Right kidney (tissue), 1 donor: ENCODE measurements around the gene EEFSEC.

Experiments used
- DNase-seq: peaks from one replicate; pipeline ENCODE4 v3.0.0-alpha.2; 2016

The EEFSEC gene

DNA sequence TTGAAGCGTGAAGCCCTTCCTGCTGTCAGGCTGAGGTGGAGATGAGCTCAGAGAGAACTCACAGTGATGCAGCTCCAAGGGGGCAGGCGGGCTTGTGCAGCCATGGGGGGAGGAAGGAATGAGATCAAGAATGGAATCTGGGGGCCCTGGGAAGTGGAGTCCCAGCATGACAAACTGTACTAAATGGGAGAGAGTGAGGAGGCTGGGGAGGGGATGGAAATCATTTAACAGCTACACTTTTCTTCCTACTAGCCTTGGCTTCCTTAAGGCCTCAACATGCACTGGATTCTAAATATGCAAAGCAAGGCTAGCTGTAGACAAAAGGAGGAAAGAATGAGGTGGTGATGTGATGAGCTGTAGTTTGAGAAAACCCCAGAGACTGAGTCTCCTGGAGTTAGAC, 133.9 kb downstream of the EEFSEC start:
- DNase-seq: no peak

DNA sequence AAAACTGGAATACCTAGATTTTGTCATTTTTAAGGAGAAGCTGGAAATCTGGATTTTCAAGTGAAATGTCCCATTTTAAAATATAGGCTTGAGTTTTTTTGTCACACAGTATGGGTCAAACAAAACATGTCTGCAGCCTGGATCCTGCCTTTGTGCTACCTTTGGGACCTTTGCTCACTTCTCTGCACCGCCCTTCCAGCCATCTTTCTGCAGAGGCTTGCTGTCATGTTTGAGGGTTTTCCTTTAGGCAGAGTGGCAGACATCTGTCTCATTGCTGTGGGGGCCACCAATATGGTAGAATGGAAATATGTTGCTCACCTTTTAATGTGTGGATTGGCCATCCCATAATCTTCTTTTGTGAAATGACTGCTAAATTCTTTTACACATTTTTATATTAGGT, 136.3 kb downstream of the EEFSEC start:
- DNase-seq: no peak

DNA sequence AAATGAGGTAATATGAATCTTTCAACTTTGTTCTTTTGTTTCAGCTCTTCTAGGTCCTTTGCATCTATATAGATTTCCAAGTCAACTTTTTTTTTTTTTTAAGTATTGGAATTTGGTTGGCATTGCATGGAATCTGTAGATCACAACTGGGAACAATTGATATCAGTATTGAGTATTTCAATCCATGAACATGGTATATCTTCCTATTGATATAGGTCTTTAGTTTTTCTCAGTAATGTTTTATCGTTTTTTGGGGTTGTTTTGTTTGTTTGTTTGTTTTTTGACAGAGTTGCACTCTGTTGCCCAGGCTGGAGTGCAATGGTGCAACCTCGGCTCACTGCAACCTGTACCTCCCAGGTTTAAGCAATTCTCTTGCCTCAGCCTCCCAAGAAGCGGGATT, 137.2 kb downstream of the EEFSEC start:
- DNase-seq: no peak

DNA sequence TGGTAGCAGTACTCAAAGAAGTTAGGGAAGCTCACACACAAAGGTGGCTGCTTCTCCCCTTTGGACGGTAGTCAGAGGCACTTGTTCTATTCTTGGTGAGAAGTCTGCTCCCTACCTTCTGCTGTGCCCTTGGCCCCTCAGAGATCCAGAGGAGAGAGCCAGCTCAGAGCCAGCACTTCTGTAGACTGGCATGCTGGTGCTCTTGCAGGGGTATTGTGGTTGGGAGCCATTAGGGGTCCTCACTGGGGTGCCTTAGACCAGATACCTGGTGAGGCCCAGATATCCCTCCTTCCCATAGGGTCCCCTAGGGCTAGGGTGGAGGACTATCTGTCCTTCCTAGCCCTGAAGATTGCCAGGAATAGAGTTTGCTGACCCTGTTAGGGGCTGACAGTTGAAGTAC, 140.6 kb downstream of the EEFSEC start:
- no peak for DNase-seq

DNA sequence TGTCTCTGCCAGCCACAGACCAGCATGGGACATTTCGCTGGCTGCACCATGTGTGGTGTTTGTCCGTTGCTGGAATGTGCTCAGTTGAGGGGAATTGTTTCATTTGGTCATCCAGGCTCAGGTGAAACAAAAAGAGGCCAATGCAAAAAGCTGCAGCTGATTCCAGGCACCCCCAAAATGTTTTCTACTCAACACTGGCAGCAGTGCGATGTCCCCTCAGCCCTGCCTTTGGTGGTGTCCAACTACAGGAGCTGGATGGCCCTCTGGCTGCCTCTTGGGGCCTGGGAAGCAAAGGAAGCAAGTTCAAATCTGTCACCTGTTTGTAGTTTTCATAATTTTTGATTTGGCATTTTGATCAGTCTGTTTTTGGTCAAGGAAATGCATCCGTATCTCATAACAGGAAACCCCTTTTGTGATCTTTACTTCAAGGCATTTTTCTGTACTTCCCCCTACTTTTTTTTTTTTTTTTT, 141.8 kb downstream of the EEFSEC start:
- DNase-seq: no peak

DNA sequence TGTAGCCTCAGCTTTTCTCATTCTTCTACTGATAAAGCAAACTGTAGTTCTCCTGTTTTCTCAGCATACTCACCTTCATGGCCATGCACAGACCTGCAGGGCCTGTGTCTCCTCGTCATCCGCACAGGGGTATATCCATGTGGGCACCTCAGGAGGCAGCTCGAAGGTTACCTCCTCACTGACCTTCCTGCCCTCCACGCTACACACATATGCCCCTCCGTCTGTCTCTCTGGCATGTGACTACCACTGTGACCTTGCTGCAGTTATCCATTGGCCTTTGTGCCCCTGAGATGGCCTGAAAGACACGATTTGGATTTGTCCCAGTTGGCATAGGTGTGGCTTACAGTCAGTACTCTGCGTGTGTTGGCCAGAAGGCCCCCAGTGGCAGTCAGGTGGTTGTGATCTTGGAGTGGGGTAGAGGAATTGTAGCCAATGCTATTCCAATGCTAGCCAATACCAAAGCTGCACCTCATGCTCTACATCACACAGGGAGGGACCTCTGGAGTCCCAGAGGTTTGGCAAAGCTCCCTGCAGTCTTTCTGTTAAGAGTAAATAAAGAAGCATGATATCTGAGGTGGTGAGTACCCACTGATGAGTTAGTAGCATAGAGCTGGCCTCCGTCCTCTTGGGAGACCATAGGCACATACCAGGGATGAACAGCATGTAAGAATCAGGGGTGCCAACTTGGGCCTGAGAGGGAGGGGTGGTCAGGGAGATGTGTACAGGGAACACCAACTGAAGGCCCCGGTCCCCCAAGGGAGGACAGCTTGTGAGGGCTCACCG, 143.4 kb downstream of the EEFSEC start:
- DNase-seq: no peak

DNA sequence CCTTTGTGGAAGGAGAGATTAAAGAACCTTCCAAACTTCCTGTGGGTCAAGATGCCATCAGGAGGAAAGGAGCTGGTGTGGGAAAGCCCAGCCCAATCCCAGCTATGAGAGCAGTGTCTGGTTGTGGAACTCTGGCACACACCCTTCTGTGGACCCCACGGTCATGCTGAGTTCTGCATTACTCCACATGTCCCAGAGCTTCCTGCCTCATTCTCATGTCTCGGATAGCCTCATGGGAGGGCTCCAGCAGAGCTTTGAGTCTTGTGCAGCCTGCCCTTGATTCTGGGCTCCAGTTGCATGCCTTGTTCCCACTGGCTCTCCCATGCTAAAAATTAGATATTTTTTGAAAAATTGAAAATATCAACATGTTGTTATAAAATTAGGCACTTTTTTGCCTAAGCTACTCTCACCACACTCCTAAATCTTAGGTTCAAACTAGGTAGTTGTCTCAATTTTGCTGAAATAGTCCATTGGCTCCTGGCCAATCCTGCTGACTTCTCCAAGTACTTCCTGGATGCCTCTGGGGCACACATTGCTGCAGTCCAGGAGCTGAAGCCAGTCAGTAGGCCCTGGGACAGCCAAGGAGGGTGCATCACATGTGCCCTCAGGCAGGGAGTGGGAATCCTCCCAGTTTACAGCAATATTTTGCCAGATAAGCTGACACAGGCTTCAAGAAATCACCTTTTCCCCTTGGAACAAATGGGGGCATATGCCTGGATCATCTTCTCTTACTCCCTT, 144.3 kb downstream of the EEFSEC start:
- no peak for DNase-seq

DNA sequence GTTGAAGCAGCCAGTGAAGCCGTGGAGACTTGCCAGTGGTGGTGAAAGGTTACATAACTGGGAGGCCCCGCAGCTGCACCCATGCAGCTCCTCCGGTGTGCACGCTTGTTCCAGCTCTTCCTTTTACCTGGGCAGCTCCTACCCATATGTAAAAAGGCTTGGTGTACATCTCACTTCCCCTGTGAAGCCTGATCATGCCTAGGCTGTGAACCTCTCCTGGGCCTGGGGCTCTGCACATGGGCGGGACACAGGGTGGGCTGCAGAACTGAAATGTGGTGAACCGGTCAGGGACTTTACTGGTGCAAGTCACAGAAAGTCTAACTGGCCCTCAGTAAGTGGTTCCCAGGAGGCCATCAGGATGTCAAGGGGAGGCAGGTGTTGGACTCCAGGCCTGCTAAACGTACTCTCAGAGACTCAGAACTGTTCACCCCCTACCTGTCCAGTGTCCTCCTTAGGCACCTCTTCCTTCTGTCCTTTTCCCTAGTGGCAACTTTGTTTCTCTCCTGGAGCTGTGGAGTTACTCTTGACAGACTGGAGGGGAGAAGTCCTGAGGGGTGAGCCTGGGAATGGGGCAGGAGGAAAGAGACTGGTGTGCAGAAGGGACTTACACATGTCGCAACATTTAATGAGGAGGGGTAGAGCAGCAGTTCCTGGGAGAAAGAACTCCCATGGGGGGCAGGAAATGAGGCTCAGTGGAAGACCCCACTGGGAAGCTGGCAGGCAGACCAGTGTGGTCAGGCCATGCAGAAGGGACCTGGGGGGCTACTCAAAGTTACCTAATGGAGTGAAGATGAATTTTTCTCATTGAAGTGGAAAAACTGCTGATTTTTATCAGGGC, 148.1 kb downstream of the EEFSEC start:
- no peak for DNase-seq

DNA sequence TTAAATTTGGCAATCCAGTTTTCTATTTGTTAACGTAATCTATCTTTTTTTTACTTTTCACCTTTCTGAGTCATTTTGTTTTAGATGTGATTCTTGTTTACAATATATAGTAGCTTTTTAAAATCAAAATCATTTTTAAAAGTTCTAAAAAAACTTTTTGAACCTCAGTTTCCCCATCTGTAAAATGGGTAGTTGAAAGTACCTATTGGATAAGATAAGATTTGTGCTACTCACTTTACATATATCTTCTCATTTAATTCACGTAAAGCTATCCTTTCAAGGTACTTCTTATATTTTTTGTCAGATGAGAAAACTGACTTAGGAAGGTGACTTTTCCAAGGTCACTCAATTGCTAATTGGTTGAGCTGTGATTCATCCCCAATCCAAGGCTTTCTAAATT, 153.2 kb downstream of the EEFSEC start:
- DNase-seq: no peak

DNA sequence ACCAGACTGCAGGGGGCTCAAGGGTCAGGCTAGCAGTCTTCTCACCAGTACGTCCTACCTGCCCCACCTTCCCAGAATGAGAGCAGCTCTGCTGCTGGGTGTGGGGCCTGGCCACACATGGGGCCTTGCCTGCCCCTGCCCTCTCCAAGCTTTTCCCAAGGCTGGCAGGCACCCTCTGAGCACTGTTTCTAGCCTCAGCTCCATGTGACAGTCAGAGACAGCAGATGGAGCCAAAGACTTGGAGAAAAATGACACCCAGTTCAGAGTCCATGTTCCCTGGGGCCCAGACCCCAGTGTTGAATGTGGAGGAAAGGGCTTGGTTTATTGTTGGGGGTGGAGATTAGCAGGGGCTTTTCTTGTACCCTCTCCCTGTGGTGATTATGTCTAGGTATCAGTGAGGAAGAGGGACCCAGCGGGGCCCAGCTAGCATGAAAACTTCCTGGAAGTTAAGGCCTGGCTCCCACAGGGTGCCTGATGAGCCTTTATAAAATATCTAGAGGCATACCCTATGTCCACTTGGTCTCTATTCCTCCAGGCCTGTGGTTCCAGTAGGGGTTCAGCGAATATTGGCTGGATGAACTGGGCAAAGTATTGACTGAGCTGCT, 153.8 kb downstream of the EEFSEC start:
- no peak for DNase-seq

DNA sequence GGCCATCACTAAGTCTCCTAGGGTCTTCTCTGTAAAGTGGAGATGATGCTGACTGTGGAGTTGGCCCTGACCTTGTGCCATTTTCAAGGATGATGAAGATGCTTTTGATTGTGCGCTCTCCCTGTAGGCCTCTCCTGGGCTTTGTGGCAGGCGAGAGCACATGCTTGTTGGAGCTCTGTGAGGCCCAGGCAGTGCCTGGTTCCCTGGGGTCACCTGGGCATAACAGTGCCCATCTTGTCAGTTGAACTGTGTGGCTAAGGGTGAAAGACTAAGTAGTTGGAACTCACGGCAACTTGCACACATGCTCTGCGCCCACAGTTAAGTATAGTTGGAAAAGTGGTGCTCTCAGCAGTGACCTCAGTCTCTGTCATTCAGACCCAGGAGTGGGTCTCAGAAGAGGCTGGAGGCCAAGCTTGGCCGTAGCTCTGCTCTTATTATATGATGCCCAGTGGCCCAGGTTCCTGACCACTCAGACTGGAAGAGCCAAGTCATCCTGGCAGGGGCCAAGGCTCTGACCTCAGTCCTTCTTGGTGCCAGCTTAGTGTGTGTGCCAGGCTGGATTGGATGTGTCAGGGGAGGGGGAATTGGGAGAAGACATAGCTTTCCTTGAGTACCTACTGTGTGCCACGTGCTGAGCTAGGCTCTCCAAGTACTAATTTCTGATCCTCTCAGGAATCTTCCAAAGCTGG, 154.6 kb downstream of the EEFSEC start:
- no peak for DNase-seq

DNA sequence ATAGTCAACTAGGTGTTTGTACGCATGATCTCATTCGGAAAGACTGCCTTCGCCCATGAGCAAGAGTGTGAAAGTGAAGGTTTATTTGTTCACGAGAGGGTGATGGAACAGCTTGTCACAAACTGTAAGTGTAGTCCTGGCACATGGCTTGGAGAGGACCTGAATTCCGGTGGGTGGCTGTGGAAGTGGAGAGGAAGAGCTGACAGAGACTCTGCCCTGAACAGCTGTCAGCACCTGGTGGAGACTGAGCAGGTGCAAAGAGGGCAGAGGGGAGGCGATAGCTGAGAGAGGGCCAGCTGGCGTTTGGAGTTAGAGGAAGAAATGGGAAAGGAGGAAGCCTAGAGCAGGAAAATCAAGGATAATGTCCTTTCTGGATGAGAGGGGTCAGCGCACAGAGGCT, 155.7 kb downstream of the EEFSEC start:
- no peak for DNase-seq

DNA sequence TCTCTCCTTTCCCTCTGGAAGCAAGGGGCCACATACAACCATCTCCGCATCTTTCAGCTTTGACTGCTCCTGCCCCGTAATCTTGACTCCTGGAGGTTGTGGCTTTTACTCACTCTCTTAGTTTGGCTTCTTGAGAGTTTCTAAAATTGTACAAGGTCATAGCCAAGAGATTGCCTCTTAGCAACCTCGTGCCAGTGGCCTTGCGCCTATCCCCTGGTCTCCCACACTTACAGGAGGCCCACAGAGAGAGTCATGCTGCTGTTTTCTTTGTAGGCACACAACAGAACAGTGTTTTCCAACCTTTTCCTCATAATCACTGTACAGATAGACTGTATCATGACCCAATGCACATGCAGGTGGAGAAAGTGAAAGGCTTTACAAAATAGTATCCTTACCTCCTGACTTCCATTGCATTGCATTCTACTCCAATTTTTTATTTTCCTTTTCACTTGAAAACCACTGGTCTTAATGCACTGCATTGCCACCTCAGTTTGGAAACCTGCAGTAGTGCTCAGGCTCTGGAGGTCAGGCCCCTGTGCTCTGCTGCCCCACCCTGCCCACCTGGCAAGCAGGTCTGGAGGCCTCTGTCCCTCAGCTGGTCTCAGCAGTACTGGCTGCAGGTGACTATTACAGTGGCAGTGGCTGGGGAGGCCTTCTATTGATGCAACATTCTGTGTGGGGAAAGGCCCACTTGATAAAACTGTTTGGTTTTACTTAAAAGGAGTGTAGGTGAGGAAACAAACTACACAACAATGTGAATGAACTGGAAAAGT, 157.2 kb downstream of the EEFSEC start:
- no peak for DNase-seq

DNA sequence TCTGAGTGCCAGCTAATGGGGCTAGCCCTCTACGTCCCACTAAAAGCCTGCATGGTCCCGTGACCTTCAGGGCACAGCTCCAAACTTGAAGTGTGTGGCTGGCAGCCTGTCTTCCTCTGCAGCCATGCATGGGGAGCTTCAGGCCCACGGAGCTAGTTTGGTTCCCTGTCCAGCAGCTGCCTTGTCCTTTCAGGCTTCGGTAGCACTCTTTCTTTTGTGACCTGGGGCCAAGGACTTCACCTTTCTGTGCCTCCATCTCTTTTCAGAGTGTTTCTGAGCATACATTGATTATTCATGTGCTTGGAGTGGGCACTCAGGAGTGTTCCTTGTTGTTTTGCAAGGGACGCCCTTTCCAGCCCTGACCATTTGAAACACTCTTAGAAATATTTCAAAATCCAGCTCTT, 158.2 kb downstream of the EEFSEC start:
- no peak for DNase-seq

DNA sequence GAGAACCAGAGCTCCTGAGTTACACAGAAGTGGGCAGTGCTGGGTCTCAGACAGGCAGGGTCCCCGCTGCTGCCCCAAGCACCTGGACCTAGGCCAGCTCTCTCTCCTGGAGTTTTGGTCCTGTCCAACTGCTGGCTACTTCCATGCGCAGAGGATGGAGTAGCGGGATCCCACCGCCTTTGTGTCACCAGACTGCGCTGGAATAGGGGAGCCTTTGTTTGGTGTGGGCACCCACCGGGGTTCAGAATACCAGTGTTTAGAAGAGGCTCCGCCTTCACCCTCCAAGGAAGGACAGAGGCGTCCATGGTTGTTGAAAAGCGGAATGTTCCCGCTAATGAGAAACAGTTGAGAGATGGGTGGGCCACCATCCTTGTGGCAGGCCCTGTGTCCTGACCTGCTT, 159.0 kb downstream of the EEFSEC start:
- DNase-seq: no peak

DNA sequence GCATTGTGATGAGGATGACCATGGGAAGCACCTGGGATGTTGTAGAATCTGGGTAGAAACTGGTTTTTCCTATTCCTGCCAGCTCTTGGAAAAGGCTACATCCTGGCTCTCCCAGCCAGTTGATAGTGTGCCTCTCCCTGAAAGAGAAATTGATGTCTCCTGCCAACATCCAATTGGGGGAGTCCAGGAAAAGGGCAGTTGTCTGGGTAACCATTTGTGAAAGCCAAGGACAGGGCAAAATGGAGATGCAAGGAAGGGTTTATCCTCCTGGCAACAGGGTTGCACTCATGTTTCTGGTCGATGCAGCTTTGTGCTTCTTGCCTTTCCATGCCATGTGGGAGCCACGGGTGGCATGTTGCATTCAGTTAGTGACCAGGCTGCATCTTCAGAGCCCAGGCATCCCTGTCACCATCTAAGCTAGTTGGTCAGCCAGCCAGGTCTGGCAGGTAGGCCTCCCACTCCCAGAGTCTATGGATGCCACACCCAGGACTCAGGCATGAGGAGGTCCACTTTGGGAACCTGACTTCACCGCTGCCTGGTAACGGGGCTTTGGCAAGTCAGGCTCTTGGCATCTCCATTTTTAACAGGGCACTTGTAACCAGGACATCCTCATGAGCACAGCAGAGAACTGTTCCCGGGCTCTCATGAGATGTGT, 159.9 kb downstream of the EEFSEC start:
- DNase-seq: no peak

DNA sequence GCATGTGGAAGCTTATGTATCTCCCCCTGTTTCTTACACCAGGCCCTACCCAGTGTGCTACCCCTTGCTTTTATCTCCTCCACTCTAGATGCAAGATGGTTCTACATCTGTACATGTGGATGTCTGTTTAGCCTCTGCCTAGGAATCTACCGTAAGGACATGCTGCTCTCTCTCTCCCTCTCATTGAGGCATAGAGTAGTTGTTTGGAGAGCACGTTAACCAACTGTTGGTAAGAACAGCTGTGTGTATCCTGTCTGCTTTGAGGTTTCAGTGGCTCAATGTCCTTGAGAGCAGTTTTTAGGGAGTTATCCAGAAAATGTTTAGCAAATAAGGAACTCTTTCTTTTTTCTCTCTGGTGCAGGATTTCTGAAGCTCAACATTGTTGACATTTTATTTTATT, 160.7 kb downstream of the EEFSEC start:
- no peak for DNase-seq

DNA sequence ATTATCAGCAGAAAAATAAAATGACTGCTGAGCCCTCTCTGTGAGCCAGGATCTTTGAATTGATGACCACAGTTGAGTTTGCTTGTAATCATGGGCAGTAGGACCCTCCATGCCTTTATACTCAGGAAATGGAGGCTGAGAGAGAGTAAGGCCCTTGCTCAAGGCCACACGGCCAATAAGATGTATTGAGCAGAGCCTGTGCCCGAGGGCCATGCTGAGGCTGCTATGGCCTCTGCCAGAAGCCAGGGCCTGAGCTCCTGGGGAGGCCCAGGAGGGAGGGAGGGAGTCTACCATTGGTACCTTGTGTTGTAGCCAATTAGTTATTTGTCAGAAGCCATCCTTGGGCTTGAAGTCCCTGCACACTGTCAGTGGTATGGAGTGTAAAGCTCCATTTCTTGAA, 162.0 kb downstream of the EEFSEC start:
- DNase-seq: no peak

DNA sequence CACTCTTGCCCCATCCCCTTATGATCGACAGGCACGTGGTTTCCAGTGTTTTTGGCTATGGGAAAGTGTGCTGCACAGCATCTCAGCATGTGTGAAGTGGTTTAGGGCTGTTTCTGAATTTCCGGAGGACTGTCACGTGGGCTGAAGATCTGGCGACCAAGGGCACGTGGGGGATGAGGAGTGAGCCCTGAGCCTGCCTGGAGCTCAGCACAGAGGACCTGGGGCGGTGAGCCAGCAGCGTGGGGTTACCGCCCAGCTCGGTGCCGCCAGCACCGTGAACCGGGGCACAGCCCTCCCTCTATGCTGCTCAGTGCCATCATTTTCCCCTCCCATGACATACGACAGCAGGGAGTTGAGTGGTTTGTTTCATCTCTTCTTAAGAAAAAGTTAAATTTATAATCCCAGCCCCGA, 163.2 kb downstream of the EEFSEC start:
- DNase-seq: peak; percentile 58

DNA sequence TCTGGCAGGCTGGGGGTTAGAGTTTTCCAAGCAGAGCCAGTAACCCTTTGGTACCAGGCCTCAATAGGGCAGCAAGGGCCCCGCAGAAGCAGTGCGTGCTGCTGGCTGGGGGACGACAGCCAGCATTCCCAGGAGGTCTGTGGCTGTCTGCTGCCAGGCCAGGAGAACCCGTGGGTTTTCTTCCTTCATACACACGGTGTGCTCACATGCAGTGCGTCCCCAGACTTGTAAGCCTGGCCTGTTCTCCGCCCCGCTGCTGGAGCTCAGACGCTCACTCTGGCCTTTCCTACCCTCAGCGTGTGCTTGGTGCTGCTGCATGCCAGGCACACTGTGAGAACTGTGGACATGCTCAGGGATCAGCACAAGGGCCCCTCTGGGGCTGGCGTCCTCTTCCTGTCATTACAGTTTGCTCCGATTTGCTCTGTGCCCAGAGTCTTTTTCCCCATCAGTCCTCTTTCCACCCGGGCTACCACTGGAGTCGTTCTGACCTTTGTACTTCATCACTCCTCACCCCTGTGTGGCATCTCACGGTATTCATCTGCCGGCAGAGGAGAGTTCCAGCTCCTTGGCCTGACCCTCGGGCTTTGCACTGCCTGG, 163.9 kb downstream of the EEFSEC start:
- peak; percentile 66 for DNase-seq
